Midbrain (tissue), 1 donor: Measurements from ENCODE around the gene COPRS.

Experiments used
- DNase-seq: peaks from one replicate; lab custom pipeline; 2025; lab: John Stamatoyannopoulos, UW

The COPRS gene

GRCh38 chr17:31807846-31808245 lies 51.2 kb downstream of the COPRS start:
- DNase-seq, result no peak

DNA sequence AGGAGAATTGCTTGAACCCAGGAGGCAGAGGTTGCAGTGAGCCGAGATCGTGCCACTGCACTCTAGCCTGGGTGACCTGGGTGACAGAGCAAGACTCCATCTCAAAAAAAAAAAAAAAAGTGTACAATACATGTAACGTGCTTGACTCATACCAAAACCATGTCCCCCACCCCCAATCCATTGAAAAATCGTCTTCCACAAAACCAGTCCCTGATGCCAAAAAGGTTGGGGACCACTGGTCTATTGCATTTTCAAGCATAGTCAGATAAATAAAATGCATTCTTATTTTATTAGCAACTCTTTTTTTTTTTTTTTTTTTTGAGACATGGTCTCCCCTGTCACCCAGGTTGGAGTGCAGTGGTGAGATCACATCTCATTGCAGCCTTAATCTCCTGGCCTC lies 52.1 kb downstream of the COPRS start:
- no peak for DNase-seq

- DNase-seq, result no peak
Observed at GRCh38 chr17:31803494-31804213, 55.4 kb downstream of the COPRS start.

DNA sequence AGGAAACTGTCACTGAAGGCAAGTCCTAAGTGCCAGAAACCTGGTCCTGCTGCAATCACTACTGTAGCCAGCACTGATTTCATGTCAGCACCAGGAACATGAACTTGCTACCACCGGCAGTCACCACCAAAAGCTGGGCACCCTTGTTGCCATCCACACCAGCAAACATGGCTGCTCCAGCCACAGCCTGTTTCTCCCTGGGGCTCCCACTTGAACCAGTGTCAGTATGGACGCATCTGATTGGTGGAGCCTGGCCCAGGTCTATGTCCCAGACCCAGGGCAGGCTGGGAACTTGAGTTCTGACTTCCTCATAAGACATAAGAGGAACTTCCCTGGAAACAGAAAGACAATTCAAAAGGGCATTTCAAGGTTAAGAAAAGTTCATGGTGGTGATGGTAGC lies 56.5 kb downstream of the COPRS start:
- no peak for DNase-seq
